Panc1 (cell line): ENCODE data around the gene SLC5A8. TPM values are rescaled to one million over a fixed set of nuclear protein-coding genes. Genes with fewer than 3 reads are reported as not detected.

Experiments
- ATAC-seq: fragments of 200-7000 bp; cut with Tn5 transposase; 2 replicates; pipeline ENCODE4 v1.9.1; 2020; ENCODE audit warnings: mild to moderate bottlenecking, moderate library complexity
- BruUV-seq: library from RNA; stranded (reverse); fragments of 400-500 nt; replicated peaks from 2 replicates; lab custom pipeline; 2021; lab: Mats Ljungman, UMichigan
- CTCF ChIA-PET: fragments of 300-600 bp; sonication (Branson Sonifier 250); formaldehyde crosslinking; loops from one replicate; lab custom pipeline; 2022; ENCODE audit warnings: antibody characterized with exemption; lab: Charles Lee
- POLR2A ChIA-PET: fragments of 300-600 bp; sonication (Branson Sonifier 250); formaldehyde crosslinking; loops from one replicate; lab custom pipeline; 2022; ENCODE audit warnings: antibody characterized with exemption; lab: Charles Lee
- DNase-seq: peaks from one replicate; pipeline ENCODE4 v3.0.0-alpha.2; 2010; ENCODE audit warnings: low read depth, low spot score
- H3K27ac ChIP-seq: 2 replicates; pipeline ENCODE4 v1.5.1; 2011; ENCODE audit warnings: mild to moderate bottlenecking, low read length, inconsistent platforms
- H3K27me3 ChIP-seq: fragments of 200-500 bp; sonication (Bioruptor generic); 2 replicates; pipeline ENCODE4 v1.6.0; 2014; ENCODE audit warnings: low read length, inconsistent platforms; ENCODE audit not compliant: control insufficient read depth, insufficient read depth
- H3K36me3 ChIP-seq: fragments of 200-500 bp; sonication (Bioruptor generic); 2 replicates; pipeline ENCODE4 v1.5.1; 2014; ENCODE audit warnings: inconsistent platforms, mild to moderate bottlenecking, low read length, moderate library complexity; ENCODE audit not compliant: control insufficient read depth, insufficient read depth
- H3K4me1 ChIP-seq: 2 replicates; pipeline ENCODE4 v1.5.1; 2011; ENCODE audit warnings: inconsistent platforms, mild to moderate bottlenecking, low read length, moderate library complexity; ENCODE audit not compliant: control insufficient read depth, insufficient read depth
- H3K4me3 ChIP-seq, 2 experiments: 2 replicates each; pipeline ENCODE4 v1.5.1; 2011 to 2012; ENCODE audit warnings: low read depth in 2 of 2, low read length in 2 of 2, mild to moderate bottlenecking in 2 of 2, inconsistent platforms in 1 of 2, moderate library complexity in 1 of 2
- H3K9me3 ChIP-seq: fragments of 200-500 bp; sonication (Bioruptor generic); 2 replicates; pipeline ENCODE4 v1.5.1; 2014; ENCODE audit warnings: low read depth, mild to moderate bottlenecking, inconsistent platforms, low read length, moderate library complexity; ENCODE audit not compliant: control insufficient read depth, insufficient read depth
- POLR2AphosphoS5 ChIP-seq: IDR thresholded peaks from 2 replicates; pipeline ENCODE4 v1.6.1; 2012; ENCODE audit warnings: mild to moderate bottlenecking, low read depth, low read length, moderate library complexity
- SIN3A ChIP-seq: IDR thresholded peaks from 2 replicates; pipeline ENCODE4 v1.6.1; 2012; ENCODE audit warnings: low read depth, mild to moderate bottlenecking, low read length, moderate library complexity, borderline replicate concordance; ENCODE audit not compliant: insufficient read depth
- TCF7L2 ChIP-seq: IDR thresholded peaks from 2 replicates; pipeline ENCODE4 v1.6.1; 2011; ENCODE audit warnings: mild to moderate bottlenecking, low read depth, low read length, inconsistent platforms
- in situ Hi-C: cut with HindIII; loops from 2 replicates; pipeline ENCODE4 v1.10.0; 2016; ENCODE audit warnings: low sequenced_read_pairs, low pct_unique_long_range_greater_than_20kb
- intact Hi-C: fragments of 100-400 bp; cut with micrococcal nuclease; formaldehyde crosslinking; loops from one replicate; pipeline ENCODE4 v1.10.0; 2022; ENCODE audit not compliant: unreplicated experiment
- total RNA-seq: library from RNA; stranded (reverse); gene quantifications from one replicate; pipeline ENCODE4 v1.2.1, GENCODE V29; 2021; ENCODE audit not compliant: unreplicated experiment
- TF ChIP-seq, protein P1 (sequence below): fragments of 450-650 bp; IDR thresholded peaks from 2 replicates; pipeline ENCODE4 v1.5.1; 2017; ENCODE audit warnings: mild to moderate bottlenecking
- TF ChIP-seq, protein P2 (sequence below), 2 experiments: IDR thresholded peaks; 2 replicates each; pipeline ENCODE4 v1.6.1; 2011 to 2012; ENCODE audit warnings: low read depth in 2 of 2, control low read depth in 1 of 2, low read length in 1 of 2, mild to moderate bottlenecking in 1 of 2, moderate library complexity in 1 of 2; ENCODE audit not compliant: insufficient read depth in 1 of 2

SLC5A8 gene
- total RNA-seq, 1 experiment from 2014 or later = not detected

DNA sequence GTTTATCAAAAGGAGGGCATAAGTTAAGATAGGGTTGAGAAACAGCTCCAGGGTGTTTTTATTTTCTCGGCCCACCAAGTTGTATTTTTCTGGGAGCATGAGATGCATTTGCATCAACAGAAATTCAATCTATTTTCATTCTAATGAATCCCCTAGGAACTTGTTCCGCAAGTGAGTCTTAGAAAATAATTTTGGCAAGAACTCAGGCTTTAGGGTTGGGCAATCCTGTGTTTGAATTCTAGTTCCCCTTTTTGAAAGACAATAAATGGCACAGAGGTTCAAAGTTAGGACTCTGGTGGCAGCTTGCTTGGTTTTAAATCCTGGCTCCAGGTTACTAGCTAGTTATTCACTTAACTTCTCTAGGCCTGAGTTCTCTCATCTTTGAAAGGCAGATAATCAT lies 23.7 kb downstream of the SLC5A8 start:
- H3K4me1 ChIP-seq = no peaks in the 10 kb centered on the region
- no peaks in the 10 kb centered on the region for H3K36me3 ChIP-seq
- no peak for DNase-seq
- H3K27ac ChIP-seq = no peak overlapping the region
- in situ Hi-C loops = no loop called here
- no peak for TF ChIP-seq TCF7L2
- TF ChIP-seq, protein P1, sequence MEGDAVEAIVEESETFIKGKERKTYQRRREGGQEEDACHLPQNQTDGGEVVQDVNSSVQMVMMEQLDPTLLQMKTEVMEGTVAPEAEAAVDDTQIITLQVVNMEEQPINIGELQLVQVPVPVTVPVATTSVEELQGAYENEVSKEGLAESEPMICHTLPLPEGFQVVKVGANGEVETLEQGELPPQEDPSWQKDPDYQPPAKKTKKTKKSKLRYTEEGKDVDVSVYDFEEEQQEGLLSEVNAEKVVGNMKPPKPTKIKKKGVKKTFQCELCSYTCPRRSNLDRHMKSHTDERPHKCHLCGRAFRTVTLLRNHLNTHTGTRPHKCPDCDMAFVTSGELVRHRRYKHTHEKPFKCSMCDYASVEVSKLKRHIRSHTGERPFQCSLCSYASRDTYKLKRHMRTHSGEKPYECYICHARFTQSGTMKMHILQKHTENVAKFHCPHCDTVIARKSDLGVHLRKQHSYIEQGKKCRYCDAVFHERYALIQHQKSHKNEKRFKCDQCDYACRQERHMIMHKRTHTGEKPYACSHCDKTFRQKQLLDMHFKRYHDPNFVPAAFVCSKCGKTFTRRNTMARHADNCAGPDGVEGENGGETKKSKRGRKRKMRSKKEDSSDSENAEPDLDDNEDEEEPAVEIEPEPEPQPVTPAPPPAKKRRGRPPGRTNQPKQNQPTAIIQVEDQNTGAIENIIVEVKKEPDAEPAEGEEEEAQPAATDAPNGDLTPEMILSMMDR = no peak
- TF ChIP-seq SIN3A = no peak
- TF ChIP-seq, protein P2, sequence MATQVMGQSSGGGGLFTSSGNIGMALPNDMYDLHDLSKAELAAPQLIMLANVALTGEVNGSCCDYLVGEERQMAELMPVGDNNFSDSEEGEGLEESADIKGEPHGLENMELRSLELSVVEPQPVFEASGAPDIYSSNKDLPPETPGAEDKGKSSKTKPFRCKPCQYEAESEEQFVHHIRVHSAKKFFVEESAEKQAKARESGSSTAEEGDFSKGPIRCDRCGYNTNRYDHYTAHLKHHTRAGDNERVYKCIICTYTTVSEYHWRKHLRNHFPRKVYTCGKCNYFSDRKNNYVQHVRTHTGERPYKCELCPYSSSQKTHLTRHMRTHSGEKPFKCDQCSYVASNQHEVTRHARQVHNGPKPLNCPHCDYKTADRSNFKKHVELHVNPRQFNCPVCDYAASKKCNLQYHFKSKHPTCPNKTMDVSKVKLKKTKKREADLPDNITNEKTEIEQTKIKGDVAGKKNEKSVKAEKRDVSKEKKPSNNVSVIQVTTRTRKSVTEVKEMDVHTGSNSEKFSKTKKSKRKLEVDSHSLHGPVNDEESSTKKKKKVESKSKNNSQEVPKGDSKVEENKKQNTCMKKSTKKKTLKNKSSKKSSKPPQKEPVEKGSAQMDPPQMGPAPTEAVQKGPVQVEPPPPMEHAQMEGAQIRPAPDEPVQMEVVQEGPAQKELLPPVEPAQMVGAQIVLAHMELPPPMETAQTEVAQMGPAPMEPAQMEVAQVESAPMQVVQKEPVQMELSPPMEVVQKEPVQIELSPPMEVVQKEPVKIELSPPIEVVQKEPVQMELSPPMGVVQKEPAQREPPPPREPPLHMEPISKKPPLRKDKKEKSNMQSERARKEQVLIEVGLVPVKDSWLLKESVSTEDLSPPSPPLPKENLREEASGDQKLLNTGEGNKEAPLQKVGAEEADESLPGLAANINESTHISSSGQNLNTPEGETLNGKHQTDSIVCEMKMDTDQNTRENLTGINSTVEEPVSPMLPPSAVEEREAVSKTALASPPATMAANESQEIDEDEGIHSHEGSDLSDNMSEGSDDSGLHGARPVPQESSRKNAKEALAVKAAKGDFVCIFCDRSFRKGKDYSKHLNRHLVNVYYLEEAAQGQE (IDR thresholded peaks at IDR 0.05; ENCODE audit: insufficient read depth in 1 of 2, low read depth in 2 of 2, low read length in 1 of 2) = no peak
- no peak for TF ChIP-seq POLR2AphosphoS5
- H3K9me3 ChIP-seq = no peaks in the 10 kb centered on the region
- ATAC-seq = no peak
- intact Hi-C loops = no loop called here
- H3K4me3 ChIP-seq = no peak overlapping the region
- no peaks in the 10 kb centered on the region for H3K27me3 ChIP-seq
- ChIA-PET POLR2A (no interaction called here), CTCF (no interaction called here)
- BruUV-seq = no TSS peak

DNA sequence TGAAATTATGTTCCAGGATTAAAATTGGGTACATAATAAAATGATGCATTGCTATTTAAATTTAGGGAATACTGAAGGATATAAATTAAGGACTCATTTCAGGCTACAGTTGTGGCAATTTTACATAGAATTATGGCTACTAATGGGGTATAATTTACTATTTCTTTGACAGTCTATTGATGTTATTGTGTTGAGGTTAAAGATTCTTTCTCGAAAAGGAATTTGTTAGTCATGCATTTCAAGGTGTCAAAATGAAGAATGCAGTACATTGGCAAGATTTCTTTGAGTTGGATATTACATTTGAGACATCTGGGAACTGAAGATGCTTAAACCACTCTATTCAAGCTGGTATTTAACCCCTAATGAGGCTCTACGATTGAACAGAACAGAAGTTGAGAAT lies 28.3 kb downstream of the SLC5A8 start:
- CTCF ChIA-PET = no interaction called here
- in situ Hi-C loops = no loop called here
- intact Hi-C loops = no loop called here

More for the DNA sequence above, 28.3 kb downstream of the SLC5A8 start:
- TF ChIP-seq, protein P2 (IDR thresholded peaks at IDR 0.05; ENCODE audit: insufficient read depth in 1 of 2, low read depth in 2 of 2, low read length in 1 of 2) = no peak
- TF ChIP-seq, protein P1 = no peak
- no peak for TF ChIP-seq SIN3A
- TF ChIP-seq POLR2AphosphoS5 = no peak
- no peak for TF ChIP-seq TCF7L2
- Histone ChIP-seq H3K36me3 (no peaks in the 10 kb centered on the region), H3K27ac (no peak overlapping the region), H3K9me3 (no peaks in the 10 kb centered on the region), H3K4me3 (no peak overlapping the region), H3K27me3 (no peaks in the 10 kb centered on the region), H3K4me1 (no peaks in the 10 kb centered on the region)
- DNase-seq (no peak), ATAC-seq (no peak)
- BruUV-seq = no TSS peak
- POLR2A ChIA-PET = no interaction called here
